NCI-H2171 treated with DMSO at 0.1 percent for 48 hours (cell line): Measurements from ENCODE around the gene WDR73.
"Not testable (repeated sequence)": the region's sequence is repeated elsewhere in the genome, so short reads cannot be mapped to it uniquely, and the experiment has no call there.

Source experiments
- DNase-seq: peaks from one replicate; lab custom pipeline; 2025; lab: John Stamatoyannopoulos, UW

The WDR73 gene

GRCh38 chr15:84657748-84658079, 3.6 kb upstream of the WDR73 start:
- DNase-seq, result no peak

GRCh38 chr15:84656972-84657371, 2.9 kb upstream of the WDR73 start:
- no peak for DNase-seq

- peak; percentile 86 for DNase-seq
Measured at GRCh38 chr15:84654689-84655453, 788 bp upstream of the WDR73 start.

GRCh38 chr15:84653584-84653909, 536 bp downstream of the WDR73 start:
- DNase-seq, result no peak

GRCh38 chr15:84649706-84650105, 4.4 kb downstream of the WDR73 start:
- DNase-seq, result no peak

- DNase-seq, result no peak
Measured at GRCh38 chr15:84648539-84648938, 5.5 kb downstream of the WDR73 start.

- no peak for DNase-seq
Measured at GRCh38 chr15:84647726-84648125, 6.4 kb downstream of the WDR73 start.

GRCh38 chr15:84645997-84646396, 8.1 kb downstream of the WDR73 start:
- no peak for DNase-seq

GRCh38 chr15:84645496-84645895, 8.6 kb downstream of the WDR73 start:
- DNase-seq, result no peak

- DNase-seq, result no peak
Measured at GRCh38 chr15:84643838-84644237, 10.2 kb downstream of the WDR73 start.

GRCh38 chr15:84642640-84643039, 11.4 kb downstream of the WDR73 start:
- DNase-seq, result not testable (repeated sequence)

- not testable (repeated sequence) for DNase-seq
Measured at GRCh38 chr15:84641871-84642270, 12.2 kb downstream of the WDR73 start.

- peak; percentile 16 for DNase-seq
Measured at GRCh38 chr15:84638103-84638502, 16.0 kb downstream of the WDR73 start.

GRCh38 chr15:84634228-84634837, 19.8 kb downstream of the WDR73 start:
- DNase-seq, result no peak

GRCh38 chr15:84633311-84634227, 20.5 kb downstream of the WDR73 start:
- peak; percentile 63 for DNase-seq

GRCh38 chr15:84631706-84632272, 22.3 kb downstream of the WDR73 start:
- no peak for DNase-seq

- DNase-seq, result no peak
Measured at GRCh38 chr15:84629033-84629432, 25.1 kb downstream of the WDR73 start.

GRCh38 chr15:84625123-84625522, 29.0 kb downstream of the WDR73 start:
- DNase-seq, result no peak

GRCh38 chr15:84624359-84624758, 29.7 kb downstream of the WDR73 start:
- DNase-seq, result no peak

GRCh38 chr15:84621358-84621979, 32.6 kb downstream of the WDR73 start:
- DNase-seq, result no peak

GRCh38 chr15:84620626-84621025, 33.5 kb downstream of the WDR73 start:
- no peak for DNase-seq

GRCh38 chr15:84616235-84616634, 37.8 kb downstream of the WDR73 start:
- DNase-seq, result no peak
